HG03064 (cell line): ENCODE results near the gene CPA1.

Experiments
- ATAC-seq: cut with Tn5 transposase; IDR thresholded peaks from one replicate; pipeline ENCODE4 v1.9.1; 2021; ENCODE audit warnings: low read depth; ENCODE audit not compliant: unreplicated experiment

The CPA1 gene

DNA sequence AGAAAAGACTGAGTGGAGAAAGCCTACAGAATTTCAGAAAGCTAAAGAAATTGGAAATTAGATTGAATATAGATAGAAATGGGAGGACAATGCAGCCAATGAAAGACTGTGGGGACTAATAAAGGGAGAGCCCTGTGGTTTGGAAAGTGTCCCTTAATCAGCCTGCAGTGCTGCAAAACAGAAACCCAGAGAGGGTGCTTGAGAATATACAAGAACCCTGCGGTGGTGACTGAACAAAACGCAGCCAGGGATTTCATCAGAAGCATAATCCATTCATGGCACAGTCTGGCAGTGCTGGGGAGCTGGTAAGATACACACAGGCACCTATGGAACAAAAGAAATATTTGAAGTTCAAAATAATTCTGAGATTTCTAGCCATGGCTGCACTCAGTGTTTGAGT lies 41.4 kb downstream of the CPA1 start:
- ATAC-seq, result no peak

DNA sequence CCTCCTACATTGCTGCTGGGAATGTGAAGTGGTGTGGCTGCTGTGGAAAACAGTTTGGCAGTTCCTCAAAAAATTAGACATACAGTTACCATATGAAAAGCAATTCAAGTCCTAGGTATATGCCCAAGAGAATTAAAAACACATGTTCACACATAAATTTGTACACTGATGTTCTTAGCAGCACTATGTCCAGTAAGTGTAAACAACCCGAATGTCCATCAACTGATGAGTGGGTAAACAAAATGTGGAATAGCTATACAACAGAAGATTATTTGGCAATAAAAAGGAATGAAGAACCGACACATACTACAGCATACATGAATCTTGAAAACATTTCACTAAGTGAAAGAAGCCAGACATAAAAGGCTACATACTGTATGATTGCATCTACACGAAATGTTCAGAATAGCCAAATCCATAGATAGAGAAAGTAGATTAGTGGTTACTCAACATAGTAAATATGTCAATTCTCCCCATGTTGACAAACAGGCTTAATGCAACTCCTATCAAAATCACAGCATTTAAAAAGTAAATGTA lies 43.3 kb downstream of the CPA1 start:
- no peak for ATAC-seq

DNA sequence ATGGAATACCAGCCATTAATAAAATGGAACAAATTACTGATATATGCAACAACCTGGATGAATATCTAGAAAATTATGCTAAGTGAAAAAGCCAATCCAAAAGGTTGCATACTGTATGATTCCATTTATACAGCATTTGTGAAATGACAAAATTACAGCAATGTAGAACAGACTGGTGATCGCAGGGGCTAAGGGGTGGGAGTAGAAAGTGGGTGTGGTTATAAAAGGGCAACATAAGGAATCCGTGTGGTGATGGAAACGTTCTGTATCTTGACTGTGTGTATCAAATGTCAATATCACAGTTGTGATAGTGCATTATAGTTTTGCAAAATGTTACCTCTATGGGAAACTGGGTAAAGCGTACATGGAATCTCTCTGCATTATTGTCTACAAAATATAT lies 45.5 kb downstream of the CPA1 start:
- no peak for ATAC-seq

DNA sequence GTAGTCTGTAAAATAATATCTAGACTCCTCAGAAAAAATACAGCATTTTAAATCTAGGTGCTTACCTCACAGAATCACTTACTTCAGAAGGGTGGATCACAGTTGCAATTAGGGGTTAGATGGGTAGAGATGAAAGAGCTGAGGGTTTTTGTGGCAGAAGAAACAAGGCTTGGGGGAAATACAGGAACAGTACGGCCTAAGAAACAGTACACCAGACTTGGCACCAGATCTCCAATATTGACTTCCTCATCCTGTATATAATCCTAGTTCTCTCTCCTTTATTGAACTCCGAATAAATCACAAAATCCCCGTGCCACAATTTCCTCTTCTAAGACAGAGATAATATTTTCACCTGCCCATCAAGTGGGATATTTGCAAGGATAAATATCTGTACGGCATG lies 46.3 kb downstream of the CPA1 start:
- ATAC-seq, result no peak

DNA sequence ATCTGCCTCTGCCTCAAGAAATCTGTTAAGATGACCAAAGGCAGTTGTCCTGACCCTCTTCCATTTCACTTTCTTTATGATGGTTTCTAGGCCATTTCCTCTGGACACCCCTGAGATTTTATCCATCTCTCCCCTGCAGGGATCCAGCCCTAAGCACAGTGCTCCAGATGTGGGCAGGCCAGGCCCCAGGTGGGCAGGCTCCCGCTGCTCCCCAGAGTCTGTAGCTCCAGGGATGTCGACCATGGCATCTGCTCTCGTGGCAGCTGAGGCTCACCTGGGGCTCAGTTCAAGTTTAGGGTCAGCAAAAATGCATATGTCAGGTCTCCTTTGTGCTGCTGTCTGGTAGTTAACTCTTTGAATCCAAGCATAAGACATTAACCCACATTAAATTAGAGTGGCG lies 48.7 kb downstream of the CPA1 start:
- no peak for ATAC-seq

DNA sequence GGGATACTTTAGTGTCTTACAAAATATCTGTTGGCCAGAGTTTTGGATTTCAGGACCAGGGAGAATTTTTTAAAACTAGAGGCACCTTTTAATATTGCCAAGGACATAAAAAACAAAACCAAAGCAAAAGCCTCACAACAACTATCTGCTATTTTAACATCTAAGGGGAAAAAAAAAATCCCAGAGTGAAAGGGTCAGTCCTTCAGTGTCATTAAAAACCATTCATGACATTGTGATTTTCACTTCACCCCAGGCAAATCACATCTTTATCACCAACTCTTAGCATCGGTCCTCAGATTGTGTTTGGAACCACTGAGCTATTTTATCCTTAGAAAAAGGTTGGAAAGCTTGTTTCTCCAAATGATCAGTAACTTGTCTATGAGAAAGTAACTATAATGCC lies 49.8 kb downstream of the CPA1 start:
- ATAC-seq, result no peak

DNA sequence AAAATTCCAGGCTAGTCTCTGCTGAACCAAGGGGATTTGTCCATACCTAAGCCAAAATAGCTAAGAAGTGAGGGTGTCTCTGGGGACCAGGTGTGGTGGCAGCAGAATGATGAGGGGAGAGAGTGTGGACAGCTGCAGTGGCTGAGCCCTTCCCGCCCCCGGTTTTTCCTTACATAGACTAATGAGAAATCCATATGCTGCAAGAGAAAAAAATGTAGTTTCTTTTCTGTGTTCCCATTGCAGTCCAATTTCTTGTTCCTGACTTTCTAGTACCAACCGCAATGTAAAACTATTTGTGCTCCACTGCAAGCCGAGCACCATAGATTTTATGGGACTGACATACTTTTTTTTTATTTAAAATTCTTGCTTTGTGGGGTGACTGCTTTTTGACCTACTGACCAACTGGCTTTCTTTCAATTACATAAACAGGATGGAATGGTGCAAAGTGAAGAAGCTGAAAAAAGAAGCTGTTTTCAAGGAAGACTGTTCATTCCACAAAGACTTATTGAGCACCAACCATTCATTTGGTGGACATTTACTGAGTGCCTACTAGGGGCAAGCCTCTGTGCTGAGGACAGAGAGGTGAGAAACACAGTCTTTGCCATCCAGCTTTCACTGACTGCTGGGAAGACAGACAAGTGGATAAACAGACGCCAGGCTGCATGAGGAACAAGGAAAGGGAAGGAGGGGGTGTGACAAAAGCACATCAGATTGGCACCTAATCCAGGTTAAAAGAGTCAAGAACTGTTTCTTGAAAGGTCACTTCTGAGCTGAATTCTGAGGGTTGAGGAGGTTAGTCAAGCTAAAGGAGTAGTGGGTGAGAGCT lies 50.8 kb downstream of the CPA1 start:
- no peak for ATAC-seq

DNA sequence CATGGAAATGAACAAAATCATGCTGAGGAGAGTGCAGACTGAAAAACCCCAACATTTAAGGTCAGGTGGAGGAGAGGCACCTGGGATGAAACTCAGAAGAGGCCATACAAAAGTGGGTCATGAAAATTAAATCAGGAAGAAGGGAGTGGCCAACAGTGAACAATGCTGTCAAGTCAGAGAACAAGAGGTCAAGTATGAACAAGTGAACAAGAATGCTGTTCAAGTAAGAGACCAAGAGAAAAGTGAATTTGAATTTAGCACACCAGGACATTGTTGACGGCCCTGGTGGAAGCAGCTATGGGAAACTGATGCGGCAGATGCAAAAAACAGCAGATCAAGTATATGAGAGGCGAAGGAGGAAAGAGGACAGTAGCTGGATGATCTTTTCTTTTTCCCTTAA lies 52.6 kb downstream of the CPA1 start:
- no peak for ATAC-seq

DNA sequence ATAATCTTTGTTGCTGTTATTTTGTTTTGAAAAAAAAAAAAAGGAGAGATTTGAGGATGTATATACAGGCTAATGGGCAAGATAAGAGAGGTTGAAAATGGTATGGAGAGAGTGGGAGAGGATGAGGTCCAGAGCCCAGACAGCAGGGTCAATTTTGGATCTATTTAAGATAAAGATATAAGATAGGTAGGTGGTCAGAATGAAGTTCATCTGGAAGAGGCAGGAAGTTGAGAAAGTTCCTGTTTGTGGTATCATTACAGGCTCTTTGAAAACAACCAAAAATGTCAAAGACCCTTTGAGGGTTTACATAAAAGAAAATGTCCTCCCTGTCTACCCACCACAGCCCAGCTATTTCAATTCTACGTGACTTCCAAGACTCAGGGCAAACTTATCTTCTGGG lies 53.0 kb downstream of the CPA1 start:
- no peak for ATAC-seq

DNA sequence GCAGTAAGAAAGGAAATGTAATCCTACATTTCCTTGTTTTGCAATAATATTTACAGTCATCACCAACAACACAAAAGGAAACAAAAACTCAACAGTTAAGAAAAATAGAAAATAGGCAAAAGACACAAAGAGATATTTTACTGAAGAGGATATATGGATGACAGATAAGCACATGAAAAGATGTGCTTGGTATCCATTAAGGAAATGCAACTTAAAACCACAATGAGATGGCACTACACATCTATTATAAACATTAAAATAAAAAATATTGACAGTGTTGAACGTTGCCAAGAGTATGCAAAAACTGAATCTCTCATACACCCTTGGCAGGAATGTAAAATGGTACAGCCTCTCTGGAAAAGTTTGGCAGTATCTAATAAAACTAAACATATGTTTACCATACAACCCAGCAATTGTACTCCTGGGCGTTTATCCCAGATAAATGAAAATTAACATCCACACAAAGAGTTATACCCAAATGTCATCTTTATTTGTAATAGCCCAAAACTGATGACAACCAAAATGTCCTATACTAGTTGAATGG lies 55.1 kb downstream of the CPA1 start:
- no peak for ATAC-seq

DNA sequence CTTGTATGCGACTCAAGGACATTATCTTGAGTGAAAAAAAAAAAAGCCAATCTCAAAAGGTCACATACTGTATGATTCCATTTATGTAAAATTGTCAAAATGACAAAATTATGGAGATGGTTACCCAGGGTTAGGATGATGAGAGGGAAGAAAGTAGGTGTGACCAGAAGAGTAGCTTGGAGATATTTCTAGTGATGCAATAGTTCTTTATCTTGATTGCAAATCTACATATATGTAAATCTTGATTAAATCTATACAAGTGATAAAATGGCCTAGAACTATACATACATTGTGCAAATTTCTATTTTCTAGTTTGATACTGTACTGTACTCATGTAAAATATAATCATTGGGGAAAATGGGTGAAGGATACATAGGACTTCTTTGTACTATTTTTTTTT lies 56.0 kb downstream of the CPA1 start:
- ATAC-seq, result no peak
